Measurements from ENCODE around the gene ACTL10. TPM values are rescaled to one million over a fixed set of nuclear protein-coding genes. Genes with fewer than 3 reads are reported as not detected.

Gene ACTL10
- total and polyA plus RNA-seq, 2 of the 13 experiments (the other 11 are each of a cell fraction or from before 2014, with no cell fraction given), result not detected

- TF ChIP-seq CENPX (CRISPR knock-in tag; IDR thresholded peaks at IDR 0.05) (no peak), ZNF292 (CRISPR knock-in tag; IDR thresholded peaks at IDR 0.05; ENCODE audit: borderline replicate concordance, low read depth) (peak; percentile 23; the same call in 1 of the 2 replicates), PTBP1 (IDR thresholded peaks at IDR 0.05; ENCODE audit: low read depth, low read length, poor library complexity, severe bottlenecking) (no peak), ZNF619 (CRISPR knock-in tag; IDR thresholded peaks at IDR 0.05) (no peak), NR2F1 (CRISPR knock-in tag; IDR thresholded peaks at IDR 0.05) (peak; percentile 54 to 74; a peak in 3 of 4 replicates), ZNF563 (CRISPR knock-in tag; IDR thresholded peaks at IDR 0.05) (0 out of 2 replicates have a peak, but pooled peaks have one; percentile 16), FOXA3 (CRISPR knock-in tag; IDR thresholded peaks at IDR 0.05) (peak; percentile 44; the same call in 1 of the 2 replicates), NCOA2 (CRISPR knock-in tag; IDR thresholded peaks at IDR 0.05) (peak; percentile 30; the same call in 1 of the 2 replicates), GATAD2A (CRISPR knock-in tag; IDR thresholded peaks at IDR 0.05) (peak; percentile 85; the same call in 1 of the 2 replicates), ZNF639 (CRISPR knock-in tag; conservative IDR thresholded peaks at IDR 0.05) (no peak), SIN3B (IDR thresholded peaks at IDR 0.05; ENCODE audit: low read length) (no peak), ZKSCAN1 (IDR thresholded peaks at IDR 0.05; ENCODE audit: low read length) (peak; percentile 94), ZMYM3 (CRISPR knock-in tag; IDR thresholded peaks at IDR 0.05) (peak; percentile 72)
These were observed 44.1 kb downstream of the ACTL10 start (continued) for GRCh38 chr20:33710681-33711445.

GRCh38 chr20:33711446-33711738, 44.6 kb downstream of the ACTL10 start:
- Histone ChIP-seq H4K20me1 (ENCODE audit: insufficient read depth, low read length) (no peaks in the 10 kb centered on the region), H3K9me3 (ENCODE audit: low read length) (no peaks in the 10 kb centered on the region), H3K9ac (ENCODE audit: insufficient read depth, low read depth, low read length) (no peak overlapping the region), H3K4me3 (replicated peaks in 1 of 3; ENCODE audit: insufficient read depth in 1 of 3, low read depth in 2 of 3, low read length in 3 of 3) (no peak overlapping the region), H3K4me1 (ENCODE audit: insufficient read depth, low read length) (peaks cover 83% of the 10 kb centered on the region), H3K4me2 (ENCODE audit: low read depth, low read length) (peak overlapping the region; percentile 43), H3K79me2 (ENCODE audit: insufficient read depth, low read length) (no peaks in the 10 kb centered on the region), H3K27me3 (ENCODE audit: control insufficient read depth in 1 of 2, insufficient read depth in 2 of 2, low read length in 2 of 2) (peaks cover 2 to 4% of the 10 kb centered on the region in 2 experiments; a peak in 2 of 5 replicates), H3K27ac (ENCODE audit: extremely low read length, insufficient read depth, low read length) (no peak overlapping the region), H3K36me3 (replicated peaks in 1 of 2; ENCODE audit: control insufficient read depth in 1 of 2, insufficient read depth in 2 of 2, low read length in 2 of 2) (no peaks in the 10 kb centered on the region), H2AFZ (ENCODE audit: low read length) (no peak overlapping the region)
- CTCF ChIA-PET (ENCODE audit: low intra/inter-chr PET ratio, low total read pairs), result no interaction called here
- DNase-seq (ENCODE audit: low spot score) (no peak), ATAC-seq (peak; percentile 6), FAIRE-seq (no peak)
- intact Hi-C loops (cut with micrococcal nuclease; ENCODE audit: unreplicated experiment) (no loop called here), in situ Hi-C loops (cut with HindIII; ENCODE audit: extremely low pct_ligation_motif_present, low pct_unique_long_range_greater_than_20kb) (no loop called here)
- BruUV-seq (replicated peaks), result no TSS peak
- WGBS (ENCODE audit: low lambda C conversion rate), result 4% methylated on average over 1 of the region's 1 CpG
- POLR2A ChIA-PET, result no interaction called here
- TF ChIP-seq ZNF264 (CRISPR knock-in tag; IDR thresholded peaks at IDR 0.05) (no peak), IRF9 (CRISPR knock-in tag; IDR thresholded peaks at IDR 0.05; ENCODE audit: borderline replicate concordance) (no peak), CC2D1A (CRISPR knock-in tag; IDR thresholded peaks at IDR 0.05) (no peak), KDM3A (CRISPR knock-in tag; IDR thresholded peaks at IDR 0.05; ENCODE audit: low read depth) (no peak), TBX2 (CRISPR knock-in tag; IDR thresholded peaks at IDR 0.05; ENCODE audit: borderline replicate concordance) (0 out of 2 replicates have a peak, but pooled peaks have one; percentile 27), TMF1 (CRISPR knock-in tag; IDR thresholded peaks at IDR 0.05; ENCODE audit: low read depth) (no peak), ZNF770 (CRISPR knock-in tag; IDR thresholded peaks at IDR 0.05) (0 out of 2 replicates have a peak, but pooled peaks have one; percentile 32), ZFP1 (CRISPR knock-in tag; IDR thresholded peaks at IDR 0.05) (no peak)
